HL-60 (cell line): ENCODE results near the gene SNTB2.

Source experiments
- GABPA ChIP-seq: IDR thresholded peaks from 2 replicates; pipeline ENCODE4 v1.6.1; 2012; ENCODE audit warnings: low read depth
- POLR2AphosphoS5 ChIP-seq: IDR thresholded peaks from 2 replicates; pipeline ENCODE4 v1.6.1; 2012; ENCODE audit warnings: low read depth
- TF ChIP-seq, protein P1 (sequence below): IDR thresholded peaks from one replicate; pipeline ENCODE4 v1.5.1; 2011; ENCODE audit warnings: low read length, control low read depth, inconsistent platforms; ENCODE audit not compliant: insufficient read depth

GRCh38 chr16:69306031-69306430 lies 119.1 kb downstream of the SNTB2 start:
- TF ChIP-seq, protein P1, sequence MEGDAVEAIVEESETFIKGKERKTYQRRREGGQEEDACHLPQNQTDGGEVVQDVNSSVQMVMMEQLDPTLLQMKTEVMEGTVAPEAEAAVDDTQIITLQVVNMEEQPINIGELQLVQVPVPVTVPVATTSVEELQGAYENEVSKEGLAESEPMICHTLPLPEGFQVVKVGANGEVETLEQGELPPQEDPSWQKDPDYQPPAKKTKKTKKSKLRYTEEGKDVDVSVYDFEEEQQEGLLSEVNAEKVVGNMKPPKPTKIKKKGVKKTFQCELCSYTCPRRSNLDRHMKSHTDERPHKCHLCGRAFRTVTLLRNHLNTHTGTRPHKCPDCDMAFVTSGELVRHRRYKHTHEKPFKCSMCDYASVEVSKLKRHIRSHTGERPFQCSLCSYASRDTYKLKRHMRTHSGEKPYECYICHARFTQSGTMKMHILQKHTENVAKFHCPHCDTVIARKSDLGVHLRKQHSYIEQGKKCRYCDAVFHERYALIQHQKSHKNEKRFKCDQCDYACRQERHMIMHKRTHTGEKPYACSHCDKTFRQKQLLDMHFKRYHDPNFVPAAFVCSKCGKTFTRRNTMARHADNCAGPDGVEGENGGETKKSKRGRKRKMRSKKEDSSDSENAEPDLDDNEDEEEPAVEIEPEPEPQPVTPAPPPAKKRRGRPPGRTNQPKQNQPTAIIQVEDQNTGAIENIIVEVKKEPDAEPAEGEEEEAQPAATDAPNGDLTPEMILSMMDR, result no peak
- no peak for TF ChIP-seq GABPA
- no peak for TF ChIP-seq POLR2AphosphoS5
